ENCODE data around the gene SMIM22.

GRCh38 chr16:4797805-4798252, 2.7 kb downstream of the SMIM22 start:
- no peak for TF ChIP-seq CTCF (conservative IDR thresholded peaks at IDR 0.05; ENCODE audit: low read depth, low read length)
- TF ChIP-seq EZH2 (IDR thresholded peaks at IDR 0.05; ENCODE audit: borderline replicate concordance, low read depth, low read length, poor library complexity, severe bottlenecking) = no peak

All from A673 (cell line).